Spleen (tissue), 11 donors: ENCODE results near the gene SULF2. TPM values are rescaled to one million over a fixed set of nuclear protein-coding genes. Genes with fewer than 3 reads are reported as not detected.

Experiments
- DNase-seq: peaks from one replicate; pipeline ENCODE4 v3.0.0-alpha.2; 2020
- H3K27ac ChIP-seq, 8 donors: fragments of 200-600 bp; sonication (generic) in 7 of 8; 1 replicate in 4 of 8; 2 replicates in 4 of 8; pipeline versions ENCODE4 v1.5.0 to v1.8.0; 2016 to 2021; ENCODE audit warnings: inconsistent platforms in 4 of 8, mild to moderate bottlenecking in 4 of 8, moderate library complexity in 1 of 8
- H3K27me3 ChIP-seq, 7 donors: fragments of 200-600 bp; sonication (generic) in 6 of 7; replicated peaks in 1 of 7; 1 replicate in 4 of 7; 2 replicates in 3 of 7; pipeline versions ENCODE4 v1.5.0 to v1.8.0; 2016 to 2021; ENCODE audit warnings: inconsistent platforms in 3 of 7, mild to moderate bottlenecking in 1 of 7
- H3K36me3 ChIP-seq, 6 donors: fragments of 200-600 bp; sonication (generic) in 5 of 6; 1 replicate in 4 of 6; 2 replicates in 2 of 6; pipeline versions ENCODE4 v1.5.0 to v1.8.0; 2016 to 2021; ENCODE audit warnings: inconsistent platforms in 2 of 6
- H3K4me1 ChIP-seq, 6 donors: fragments of 200-600 bp; sonication (generic) in 5 of 6; 1 replicate in 3 of 6; 2 replicates in 3 of 6; pipeline versions ENCODE4 v1.5.0 to v1.8.0; 2016 to 2021; ENCODE audit warnings: inconsistent platforms in 3 of 6
- H3K4me3 ChIP-seq, 8 donors: fragments of 200-600 bp; sonication (generic) in 7 of 8; 1 replicate in 4 of 8; 2 replicates in 4 of 8; pipeline versions ENCODE4 v1.5.0 to v1.8.0; 2016 to 2021; ENCODE audit warnings: inconsistent platforms in 4 of 8, mild to moderate bottlenecking in 4 of 8, moderate library complexity in 2 of 8
- H3K9me3 ChIP-seq, 8 donors: fragments of 200-600 bp; sonication (generic) in 7 of 8; 1 replicate in 4 of 8; 2 replicates in 4 of 8; pipeline versions ENCODE4 v1.5.0 to v1.8.0; 2016 to 2021; ENCODE audit warnings: inconsistent platforms in 4 of 8
- CTCF ChIP-seq, 11 experiments: fragments of 200-600 bp in 7 of 11; fragments of 450-650 bp in 4 of 11; sonication (generic) in 4 of 11; IDR thresholded peaks in 8 of 11; conservative IDR thresholded peaks in 3 of 11; 1 replicate in 7 of 11; 2 replicates in 4 of 11; pipeline versions ENCODE4 v1.4.0 to v1.8.0; 2016 to 2021; ENCODE audit warnings: antibody characterized with exemption in 11 of 11, inconsistent platforms in 4 of 11, mild to moderate bottlenecking in 1 of 11
- POLR2A ChIP-seq, 3 donors: fragments of 450-650 bp; IDR thresholded peaks; one replicate each; pipeline ENCODE4 v1.5.1; 2017; ENCODE audit warnings: antibody characterized with exemption in 3 of 3, mild to moderate bottlenecking in 1 of 3
- POLR2AphosphoS5 ChIP-seq, 3 donors: sonication (generic); formaldehyde crosslinking; IDR thresholded peaks; one replicate each; pipeline ENCODE4 v1.5.1; 2017; ENCODE audit warnings: antibody characterized with exemption in 3 of 3
- WGBS, 5 donors: extraction: QIAGEN DNeasy Blood & Tissue Kit in 3 of 5; methylation state at CpG; one replicate each; pipeline versions ENCODE4 v1.1.5 to v1.1.7; 2013 to 2018; 5-methylcytosine and 5-hydroxymethylcytosine counted together
- intact Hi-C: fragments of 100-400 bp; cut with DNase I; formaldehyde crosslinking; loops from one replicate; pipeline ENCODE4 v1.15.0; 2023; ENCODE audit warnings: low total_unique reads
- polyA plus RNA-seq, 3 donors: library from polyadenylated mRNA; stranded (reverse); fragments of 200-250 nt; gene quantifications; one replicate each; pipeline ENCODE4 v1.2.1, GENCODE V29; 2013
- total RNA-seq, 7 donors: library from RNA; depleted of rRNA in 3 of 7; stranded (reverse); fragments of >200 nt in 3 of 7; fragmentation: NEBNext Ultra II Directional in 4 of 7; extraction: Animal tissue kit (Norgen Biotek cat#: 25700) in 4 of 7; gene quantifications; one replicate each; pipeline versions ENCODE4 v1.1.0 to v1.2.1, GENCODE V29; 2016 to 2021
- donor health status: healthy with polysubstance abuse.
- donor health status: DM: no; HTN: no; CAD: no; lungs with moderate emphysema.
- donor health status: DM: no; HTN: no; CAD: no.
- donor health status: Bipolar disorder and iron deficiency.
- donor health status: healthy.
- donor health status: DM: no; HTN: no; CAD: no.
- donor health status: DM: yes; HTN: yes; CAD: no.

Gene SULF2
- total and polyA plus RNA-seq, 10 donors, result 5.5 to 49.1 (median 15.7) TPM

- H3K36me3 ChIP-seq, result peaks cover 0 to 49% (median 13%) of the 10 kb centered on the region in 6 donors
- H3K9me3 ChIP-seq, result no peaks in the 10 kb centered on the region
- H3K4me3 ChIP-seq, result no peak overlapping the region
- H3K4me1 ChIP-seq, result peaks cover 0 to 12% (median 7%) of the 10 kb centered on the region in 6 donors
- H3K27ac ChIP-seq, result no peak overlapping the region
- 32 to 62% (median 54%) methylated on average over 11 to 20 of the region's 20 CpGs for WGBS, 5 donors
- TF ChIP-seq CTCF (IDR thresholded peaks at IDR 0.05 in 8 of 11, conservative IDR thresholded peaks at IDR 0.05 in 3 of 11) (peak; percentile 82 to 98 (median 95)), POLR2AphosphoS5 (IDR thresholded peaks at IDR 0.05) (peak; percentile 24 to 64 (median 60)), POLR2A (IDR thresholded peaks at IDR 0.05) (no peak)
- DNase-seq, result peak; percentile 92
- H3K27me3 ChIP-seq, result no peaks in the 10 kb centered on the region
- intact Hi-C loops, result loop anchor here (5.0 kb wide), 1 partner anchor 959 kb away; no protein-coding TSS in a partner anchor
Measured at GRCh38 chr20:47663354-47664067, 121.8 kb downstream of the SULF2 start.

GRCh38 chr20:47662483-47663353 lies 122.6 kb downstream of the SULF2 start:
- no peaks in the 10 kb centered on the region for H3K9me3 ChIP-seq
- intact Hi-C loops, result loop anchor here (5.0 kb wide), 1 partner anchor 960 kb away; no protein-coding TSS in a partner anchor
- H3K27me3 ChIP-seq, result no peaks in the 10 kb centered on the region
- no peak for DNase-seq
- H3K4me1 ChIP-seq, result peaks cover 0 to 12% (median 7%) of the 10 kb centered on the region in 6 donors
- no peak for TF ChIP-seq POLR2A (IDR thresholded peaks at IDR 0.05)
- peak in 1 of 3 donors; percentile 7 for TF ChIP-seq POLR2AphosphoS5 (IDR thresholded peaks at IDR 0.05)
- WGBS, 5 donors, result 88 to 93% (median 91%) methylated on average over 13 to 16 of the region's 16 CpGs
- no peak overlapping the region for H3K27ac ChIP-seq
- H3K36me3 ChIP-seq, result peaks cover 0 to 57% (median 18%) of the 10 kb centered on the region in 6 donors
- H3K4me3 ChIP-seq, result no peak overlapping the region

GRCh38 chr20:47661714-47662113 lies 123.6 kb downstream of the SULF2 start:
- H3K4me3 ChIP-seq, result no peak overlapping the region
- TF ChIP-seq POLR2A (IDR thresholded peaks at IDR 0.05) (no peak), POLR2AphosphoS5 (IDR thresholded peaks at IDR 0.05) (no peak), CTCF (IDR thresholded peaks at IDR 0.05 in 8 of 11, conservative IDR thresholded peaks at IDR 0.05 in 3 of 11) (no peak)
- H3K4me1 ChIP-seq, result peaks cover 0 to 12% (median 7%) of the 10 kb centered on the region in 6 donors
- no peaks in the 10 kb centered on the region for H3K27me3 ChIP-seq
- no peak overlapping the region for H3K27ac ChIP-seq
- H3K9me3 ChIP-seq, result no peaks in the 10 kb centered on the region
- no peak for DNase-seq
- 83 to 94% (median 87%) methylated on average over 6 to 7 of the region's 7 CpGs for WGBS, 5 donors
- intact Hi-C loops, result loop anchor here (5.0 kb wide), 1 partner anchor 961 kb away; no protein-coding TSS in a partner anchor
- peaks cover 0 to 67% (median 23%) of the 10 kb centered on the region in 6 donors for H3K36me3 ChIP-seq

- TF ChIP-seq POLR2A (IDR thresholded peaks at IDR 0.05) (no peak), POLR2AphosphoS5 (IDR thresholded peaks at IDR 0.05) (no peak), CTCF (IDR thresholded peaks at IDR 0.05 in 8 of 11, conservative IDR thresholded peaks at IDR 0.05 in 3 of 11) (no peak)
- H3K27ac ChIP-seq, result no peak overlapping the region
- intact Hi-C loops, result loop anchor here (5.0 kb wide), 1 partner anchor 961 kb away; no protein-coding TSS in a partner anchor
- peaks cover 0 to 12% (median 7%) of the 10 kb centered on the region in 6 donors for H3K4me1 ChIP-seq
- DNase-seq, result no peak
- no peaks in the 10 kb centered on the region for H3K9me3 ChIP-seq
- peaks cover 0 to 72% (median 25%) of the 10 kb centered on the region in 6 donors for H3K36me3 ChIP-seq
- H3K4me3 ChIP-seq, result no peak overlapping the region
- no peaks in the 10 kb centered on the region for H3K27me3 ChIP-seq
- 84 to 91% (median 88%) methylated on average over 12 of the region's 12 CpGs for WGBS, 5 donors
Measured at GRCh38 chr20:47660983-47661700, 124.1 kb downstream of the SULF2 start.
